Ectodermal cell (in vitro differentiated cells): ENCODE data around the gene COL5A1.

Experiments
- H3K27ac ChIP-seq: 2 replicates; pipeline ENCODE4 v1.7.0; 2013; ENCODE audit warnings: mild to moderate bottlenecking, low read depth, low read length; ENCODE audit not compliant: insufficient read depth, poor library complexity, severe bottlenecking
- H3K27me3 ChIP-seq: 2 replicates; pipeline ENCODE4 v1.7.0; 2013; ENCODE audit warnings: mild to moderate bottlenecking, low read length; ENCODE audit not compliant: insufficient read depth, control insufficient read depth, poor library complexity, severe bottlenecking
- H3K36me3 ChIP-seq: one replicate; pipeline ENCODE4 v1.7.0; 2013; ENCODE audit warnings: low read length; ENCODE audit not compliant: control insufficient read depth, insufficient read depth
- H3K4me1 ChIP-seq: one replicate; pipeline ENCODE4 v1.7.0; 2013; ENCODE audit warnings: low read length; ENCODE audit not compliant: control insufficient read depth, insufficient read depth
- H3K4me3 ChIP-seq: 2 replicates; pipeline ENCODE4 v1.7.0; 2013; ENCODE audit warnings: low read depth, low read length, control low read depth; ENCODE audit not compliant: insufficient read depth
- H3K9me3 ChIP-seq: 2 replicates; pipeline ENCODE4 v1.7.0; 2013; ENCODE audit warnings: mild to moderate bottlenecking, low read length, moderate library complexity; ENCODE audit not compliant: control insufficient read depth
- WGBS, 2 experiments: methylation state at CpG; one replicate each; pipeline ENCODE4 v1.1.7; 2013; ENCODE audit warnings: missing lambda C conversion rate in 2 of 2; 5-methylcytosine and 5-hydroxymethylcytosine counted together

The COL5A1 gene

DNA sequence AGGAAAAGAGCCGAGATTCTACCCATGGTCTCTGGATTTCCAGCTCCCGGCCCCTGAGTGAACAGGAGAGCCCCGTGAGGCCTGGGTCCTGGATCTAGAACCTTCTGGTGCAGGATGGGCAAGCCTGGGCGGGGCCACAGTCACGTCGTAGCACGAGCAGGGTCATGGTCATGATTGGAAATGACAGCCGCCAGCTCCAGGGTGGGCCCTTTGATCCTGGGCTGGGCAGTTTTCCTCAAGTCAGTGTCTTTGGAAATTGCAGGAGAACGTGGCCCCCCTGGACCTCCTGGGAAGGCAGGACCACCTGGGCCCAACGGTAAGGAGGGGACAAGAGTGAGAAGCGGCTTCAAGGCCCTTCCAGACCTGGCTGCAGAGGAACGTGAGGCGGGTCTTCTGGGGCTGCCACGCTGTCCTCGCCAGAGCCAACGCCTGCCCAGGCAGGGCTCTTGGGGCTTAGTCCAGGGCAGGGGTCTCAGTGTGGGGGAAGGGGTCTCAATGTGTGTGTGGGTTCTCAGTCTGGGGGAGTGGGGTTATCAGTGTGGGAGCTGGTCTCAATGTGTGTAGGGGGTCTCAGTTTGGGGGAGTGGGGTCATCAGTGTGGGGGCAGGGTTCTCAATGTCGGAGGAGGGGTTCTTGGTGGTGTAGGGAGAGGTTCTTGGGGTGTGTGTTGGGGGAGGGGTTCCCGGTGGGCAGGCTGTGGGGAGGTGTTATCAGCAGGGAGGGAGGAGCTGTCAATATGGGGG is 241.6 kb downstream of the COL5A1 start:
- Histone ChIP-seq H3K9me3 (no peaks in the 10 kb centered on the region), H3K27me3 (no peaks in the 10 kb centered on the region)
- 94 to 95% methylated on average over 18 of the region's 18 CpGs for WGBS, 2 experiments

DNA sequence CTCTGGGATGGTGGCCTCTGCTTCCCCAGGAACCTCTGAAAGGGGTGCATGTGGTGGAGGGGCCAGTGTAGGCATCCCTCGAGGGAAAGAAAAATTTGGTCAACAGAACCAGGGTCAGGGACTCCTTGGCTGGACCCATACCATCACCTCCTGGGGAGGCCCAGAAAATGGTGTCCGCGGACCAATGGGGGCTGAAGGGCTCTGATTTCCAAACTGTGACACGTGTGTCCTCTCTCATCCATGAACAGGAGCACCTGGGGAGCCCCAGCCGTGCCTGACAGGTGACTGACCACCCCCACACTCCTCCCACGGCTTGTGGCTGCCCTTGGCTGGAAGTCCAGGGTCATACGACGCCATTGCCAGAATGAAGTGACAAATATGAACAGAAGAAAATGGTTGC is 242.9 kb downstream of the COL5A1 start:
- Histone ChIP-seq H3K27me3 (no peaks in the 10 kb centered on the region), H3K4me3 (no peak overlapping the region), H3K4me1 (no peaks in the 10 kb centered on the region), H3K9me3 (no peaks in the 10 kb centered on the region), H3K27ac (no peak overlapping the region), H3K36me3 (no peaks in the 10 kb centered on the region)
- 89 to 92% methylated on average over 8 of the region's 8 CpGs for WGBS, 2 experiments

More for the DNA sequence above, 241.6 kb downstream of the COL5A1 start:
- Histone ChIP-seq H3K4me1 (no peaks in the 10 kb centered on the region), H3K4me3 (no peak overlapping the region), H3K27ac (no peak overlapping the region), H3K36me3 (no peaks in the 10 kb centered on the region)

DNA sequence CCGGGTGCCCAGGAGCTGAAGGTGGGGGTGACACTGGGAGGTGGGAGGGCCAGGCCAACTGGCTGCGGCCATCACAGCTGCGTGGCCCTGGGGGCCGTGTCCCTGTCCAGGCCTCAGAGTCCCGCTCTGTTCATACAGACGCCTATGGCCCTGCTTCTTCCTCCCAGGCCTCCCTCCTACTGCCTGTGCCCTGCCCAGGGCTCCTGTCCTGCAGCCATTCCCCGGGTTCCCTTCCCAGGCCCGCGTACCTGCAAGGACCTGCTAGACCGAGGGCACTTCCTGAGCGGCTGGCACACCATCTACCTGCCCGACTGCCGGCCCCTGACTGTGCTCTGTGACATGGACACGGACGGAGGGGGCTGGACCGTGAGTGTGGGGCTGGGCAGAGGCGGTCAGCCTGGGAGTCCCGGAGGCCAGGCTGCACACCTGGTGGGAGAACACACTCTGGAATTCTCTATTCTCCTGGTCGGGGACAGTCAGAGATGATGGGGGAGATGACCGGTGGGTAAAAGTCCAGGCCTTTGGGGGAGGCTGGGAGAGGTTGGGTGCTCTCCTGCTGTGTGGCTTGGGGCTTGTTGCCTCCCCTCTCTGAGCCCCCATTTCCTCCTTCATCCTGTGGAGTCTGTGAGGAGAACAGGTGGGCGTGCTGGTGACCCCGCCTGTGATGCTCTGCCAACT is 243.5 kb downstream of the COL5A1 start:
- no peaks in the 10 kb centered on the region for H3K9me3 ChIP-seq
- no peak overlapping the region for H3K4me3 ChIP-seq
- no peaks in the 10 kb centered on the region for H3K36me3 ChIP-seq
- no peak overlapping the region for H3K27ac ChIP-seq
- H3K27me3 ChIP-seq, result no peaks in the 10 kb centered on the region
- WGBS, 2 experiments, result 93 to 94% methylated on average over 22 of the region's 22 CpGs
- no peaks in the 10 kb centered on the region for H3K4me1 ChIP-seq

DNA sequence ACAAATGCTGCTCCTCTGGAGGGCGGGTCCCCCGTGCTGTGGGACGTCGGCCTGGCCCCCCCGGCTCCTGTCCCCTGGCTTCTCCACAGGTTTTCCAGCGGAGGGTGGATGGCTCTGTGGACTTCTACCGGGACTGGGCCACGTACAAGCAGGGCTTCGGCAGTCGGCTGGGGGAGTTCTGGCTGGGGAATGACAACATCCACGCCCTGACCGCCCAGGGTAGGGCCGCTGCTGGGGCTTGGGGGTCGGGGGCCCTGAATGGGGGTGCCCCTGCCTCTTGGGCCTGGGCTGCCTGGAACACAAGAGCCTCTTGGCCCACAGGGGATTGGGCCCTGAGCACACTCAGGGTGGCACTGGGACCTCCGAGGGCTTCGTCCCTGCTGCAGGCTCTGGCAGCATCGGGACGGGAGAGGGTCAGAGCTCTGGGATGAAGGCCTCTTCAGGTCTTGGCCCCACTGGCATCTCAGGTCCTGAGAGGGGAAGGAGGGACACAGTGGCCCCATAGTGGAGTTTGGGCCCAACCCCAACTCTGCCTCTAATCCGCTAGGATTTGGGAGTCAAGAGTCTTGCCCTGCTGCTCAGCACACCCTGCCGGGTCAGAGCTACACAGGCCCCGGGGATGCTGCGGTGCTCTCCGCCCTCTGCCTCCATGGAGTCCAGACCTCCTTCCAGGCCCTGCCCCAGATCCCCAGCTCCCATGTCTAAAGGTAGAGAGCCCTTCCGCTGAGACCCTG is 244.2 kb downstream of the COL5A1 start:
- WGBS, 2 experiments, result 93 to 96% methylated on average over 24 of the region's 24 CpGs
- H3K27me3 ChIP-seq, result no peaks in the 10 kb centered on the region
- no peaks in the 10 kb centered on the region for H3K4me1 ChIP-seq
- H3K27ac ChIP-seq, result no peak overlapping the region
- H3K36me3 ChIP-seq, result no peaks in the 10 kb centered on the region
- no peaks in the 10 kb centered on the region for H3K9me3 ChIP-seq
- no peak overlapping the region for H3K4me3 ChIP-seq

DNA sequence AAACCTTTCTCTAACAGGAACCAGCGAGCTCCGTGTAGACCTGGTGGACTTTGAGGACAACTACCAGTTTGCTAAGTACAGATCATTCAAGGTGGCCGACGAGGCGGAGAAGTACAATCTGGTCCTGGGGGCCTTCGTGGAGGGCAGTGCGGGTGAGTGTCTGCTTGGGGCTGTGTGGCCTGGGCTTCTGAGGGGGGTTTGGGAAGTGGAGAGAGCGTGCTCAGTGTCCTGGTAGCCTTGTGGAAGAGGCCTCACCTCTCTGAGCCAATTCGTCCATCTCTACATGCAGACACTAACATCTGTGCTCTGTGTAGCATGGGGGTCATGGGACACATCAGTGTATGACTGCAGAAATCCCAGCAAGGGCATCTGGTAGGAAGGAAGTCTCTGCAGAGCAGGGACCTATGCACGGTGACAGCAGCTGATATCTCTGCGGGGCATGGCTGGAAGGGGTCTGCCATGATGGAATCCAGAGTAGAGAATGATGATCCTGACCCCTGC is 244.9 kb downstream of the COL5A1 start:
- Histone ChIP-seq H3K36me3 (no peaks in the 10 kb centered on the region), H3K27me3 (no peaks in the 10 kb centered on the region), H3K27ac (no peak overlapping the region), H3K4me3 (no peak overlapping the region), H3K9me3 (no peaks in the 10 kb centered on the region), H3K4me1 (no peaks in the 10 kb centered on the region)
- 94 to 96% methylated on average over 11 of the region's 11 CpGs for WGBS, 2 experiments

DNA sequence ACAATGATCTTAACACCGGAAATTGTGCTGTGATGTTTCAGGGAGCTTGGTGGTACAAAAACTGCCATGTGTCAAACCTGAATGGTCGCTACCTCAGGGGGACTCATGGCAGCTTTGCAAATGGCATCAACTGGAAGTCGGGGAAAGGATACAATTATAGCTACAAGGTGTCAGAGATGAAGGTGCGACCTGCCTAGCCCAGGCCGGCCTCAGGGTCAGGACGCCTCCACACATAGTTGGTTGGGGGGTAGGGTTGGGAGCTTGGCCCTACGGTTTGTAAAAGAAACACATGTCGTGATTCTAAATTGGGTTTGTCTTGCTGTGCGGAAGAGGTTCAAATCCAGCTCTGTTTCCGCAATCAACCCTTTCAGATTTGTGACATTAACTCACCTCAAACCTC is 245.6 kb downstream of the COL5A1 start:
- WGBS, 2 experiments, result 88 to 90% methylated on average over 10 of the region's 10 CpGs
- no peaks in the 10 kb centered on the region for H3K4me1 ChIP-seq

DNA sequence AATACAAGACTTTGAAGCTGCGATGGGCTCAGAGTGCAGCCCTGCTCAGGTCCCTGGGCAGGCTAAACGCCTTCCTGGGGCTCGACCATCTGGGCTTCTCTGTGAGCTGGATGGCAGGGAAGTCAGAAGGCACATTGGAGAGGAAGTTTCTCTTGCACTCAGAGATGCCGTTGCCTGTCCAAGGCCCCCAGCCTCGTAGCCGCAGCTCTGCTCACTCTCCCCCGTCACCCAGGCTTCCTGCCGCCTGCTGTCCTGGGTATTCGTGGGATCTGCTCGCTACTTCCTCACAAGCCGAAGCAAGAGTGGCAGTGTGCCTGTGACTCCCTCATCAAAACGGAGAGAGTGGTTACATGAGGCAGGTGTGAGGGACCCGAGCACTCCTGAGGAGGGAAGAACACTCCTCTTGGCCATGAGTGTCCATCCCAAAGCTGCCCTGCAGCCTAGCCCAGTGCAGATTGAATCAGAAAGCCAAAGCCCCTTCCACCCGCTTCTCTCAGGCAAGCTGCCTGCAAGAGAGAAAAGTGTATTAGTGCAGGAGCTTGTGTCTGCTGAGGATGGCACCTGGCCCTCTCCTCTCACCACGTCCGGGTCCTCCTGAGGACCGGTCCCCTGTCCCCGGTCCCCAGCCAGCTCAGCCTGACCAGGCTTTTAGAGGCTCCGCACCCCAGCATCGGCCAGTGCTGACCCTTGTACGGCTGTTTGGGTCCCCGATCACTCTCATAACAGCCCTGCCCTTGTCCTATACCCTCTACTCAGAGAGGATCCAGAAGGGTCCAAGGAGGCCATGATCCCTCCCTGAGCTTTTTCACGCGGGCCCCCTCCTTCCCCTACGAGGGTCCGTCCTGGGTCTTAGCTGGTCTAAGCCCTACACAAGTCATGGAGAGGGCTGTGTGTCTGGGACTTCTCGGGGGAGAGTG is 246.3 kb downstream of the COL5A1 start:
- H3K27me3 ChIP-seq, result no peaks in the 10 kb centered on the region
- H3K27ac ChIP-seq, result no peak overlapping the region
- H3K4me1 ChIP-seq, result no peaks in the 10 kb centered on the region
- H3K4me3 ChIP-seq, result no peak overlapping the region
- no peaks in the 10 kb centered on the region for H3K9me3 ChIP-seq
- 87 to 90% methylated on average over 27 of the region's 27 CpGs for WGBS, 2 experiments
- no peaks in the 10 kb centered on the region for H3K36me3 ChIP-seq

More for the DNA sequence above, 245.6 kb downstream of the COL5A1 start:
- Histone ChIP-seq H3K9me3 (no peaks in the 10 kb centered on the region), H3K36me3 (no peaks in the 10 kb centered on the region), H3K27me3 (no peaks in the 10 kb centered on the region), H3K27ac (no peak overlapping the region), H3K4me3 (no peak overlapping the region)

DNA sequence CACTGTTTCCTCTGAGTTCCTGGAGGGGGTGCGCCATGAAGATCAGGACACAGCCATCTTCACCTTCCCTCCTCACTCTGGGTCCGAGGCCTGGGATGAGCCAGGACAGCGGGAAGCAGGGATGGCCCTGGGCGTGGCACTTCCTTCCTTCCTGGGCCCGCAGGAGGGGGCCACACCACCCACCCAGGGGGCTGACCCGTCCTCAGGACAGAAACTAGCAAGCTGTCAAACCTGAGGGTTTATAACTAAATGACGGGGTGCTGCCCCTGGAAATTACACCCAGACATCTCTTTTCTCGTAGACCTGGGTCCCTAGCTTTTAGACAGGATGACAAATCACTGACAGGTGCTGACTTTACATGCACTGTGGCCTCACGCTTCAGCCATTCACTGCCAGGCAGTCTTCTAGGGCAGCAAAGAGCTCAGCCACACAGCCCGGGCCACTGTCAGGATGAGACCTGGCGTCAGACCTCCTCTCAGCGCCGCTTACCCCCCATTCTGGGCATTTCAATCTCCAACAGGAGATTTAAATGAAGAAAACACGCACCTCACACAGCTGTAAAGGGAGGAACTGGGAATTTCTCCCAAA is 247.1 kb downstream of the COL5A1 start:
- no peaks in the 10 kb centered on the region for H3K4me1 ChIP-seq
- H3K4me3 ChIP-seq, result no peak overlapping the region
- H3K27me3 ChIP-seq, result no peaks in the 10 kb centered on the region

DNA sequence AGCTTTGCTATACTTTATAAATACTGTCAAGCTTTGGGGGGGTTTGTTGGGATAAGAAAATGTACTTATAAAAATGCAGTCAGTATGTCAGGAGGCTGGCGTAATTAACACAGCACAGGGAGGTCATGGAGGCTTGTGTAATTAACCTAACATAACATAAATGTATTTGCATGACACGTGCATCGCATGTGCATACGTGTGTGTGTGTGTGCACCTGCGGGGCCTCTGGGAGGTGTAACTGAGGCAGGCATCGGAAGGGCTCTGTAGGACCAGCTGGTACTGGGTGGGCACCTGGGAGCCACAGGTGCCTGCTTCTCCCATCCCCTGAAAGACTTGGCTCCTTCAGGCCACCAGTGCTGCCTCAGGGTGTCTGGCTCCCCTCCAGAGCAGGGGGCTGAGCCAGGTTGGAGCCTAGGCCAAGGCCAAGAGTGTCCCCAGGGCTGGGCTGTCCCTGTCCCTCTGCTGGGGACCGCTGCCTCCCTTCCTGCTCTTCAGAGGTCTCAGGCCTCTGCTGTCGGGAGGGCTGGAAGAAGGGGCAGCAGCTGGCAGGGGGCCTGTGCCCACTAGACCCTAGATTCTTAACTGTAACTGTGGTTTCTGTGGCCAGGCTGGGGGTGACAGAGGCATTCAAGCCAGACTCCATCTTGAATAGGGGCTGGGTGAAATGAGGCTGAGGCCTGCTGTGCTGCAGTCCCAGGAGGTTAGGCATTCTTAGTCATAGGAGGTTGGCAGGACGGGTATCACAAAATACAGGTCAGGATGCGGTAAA is 248.0 kb downstream of the COL5A1 start:
- 93 to 95% methylated on average over 10 of the region's 10 CpGs for WGBS, 2 experiments
- Histone ChIP-seq H3K27ac (no peak overlapping the region), H3K27me3 (no peaks in the 10 kb centered on the region), H3K4me3 (no peak overlapping the region), H3K36me3 (no peaks in the 10 kb centered on the region), H3K4me1 (no peaks in the 10 kb centered on the region), H3K9me3 (no peaks in the 10 kb centered on the region)

More for the DNA sequence above, 247.1 kb downstream of the COL5A1 start:
- Histone ChIP-seq H3K36me3 (no peaks in the 10 kb centered on the region), H3K27ac (no peak overlapping the region), H3K9me3 (no peaks in the 10 kb centered on the region)
- WGBS, 2 experiments, result 93 to 94% methylated on average over 14 of the region's 14 CpGs
